ENCODE measurements around the gene ADAMTS12. TPM values are rescaled to one million over a fixed set of nuclear protein-coding genes. Genes with fewer than 3 reads are reported as not detected.
"Not testable (repeated sequence)": the region's sequence is repeated elsewhere in the genome, so short reads cannot be mapped to it uniquely, and the experiment has no call there.

Gene ADAMTS12
- total and polyA plus RNA-seq, 2 experiments from 2014 or later = 9.1 to 17.1 TPM

- H3K27ac Mint-ChIP-seq; ATAC-seq; H3K4me3 Mint-ChIP-seq; H3K27me3 Mint-ChIP-seq (ENCODE audit: insufficient read depth, low read depth, poor library complexity); H3K9me2 ChIP-seq (ENCODE audit: insufficient read depth); H3K4me2 ChIP-seq; DNase-seq (ENCODE audit: low spot score); H3K4me1 Mint-ChIP-seq; H3K4me3 ChIP-seq; H3F3A ChIP-seq (replicated peaks; ENCODE audit: low read depth); H3K79me2 ChIP-seq (replicated peaks; ENCODE audit: insufficient read depth); H3K36me3 ChIP-seq (ENCODE audit: insufficient read depth); H3K27me3 ChIP-seq (ENCODE audit: insufficient read depth); H4K20me1 ChIP-seq (replicated peaks; ENCODE audit: insufficient read depth); H3K4me1 ChIP-seq (ENCODE audit: insufficient read depth); H3K27ac ChIP-seq (ENCODE audit: low read depth); H2AFZ ChIP-seq: not testable (repeated sequence)
- Mint-ChIP-seq H3K9me3 (peaks cover 20% of the 10 kb centered on the region), H3K36me3 (ENCODE audit: low read depth) (peaks cover 12% of the 10 kb centered on the region; the same call in 2 of the 3 replicates)
Measured at GRCh38 chr5:33515366-33515765, 376.4 kb downstream of the ADAMTS12 start.

- Histone ChIP-seq H3K27ac (ENCODE audit: low read depth) (no peak overlapping the region), H3K36me3 (ENCODE audit: insufficient read depth) (no peaks in the 10 kb centered on the region), H3K9me2 (ENCODE audit: insufficient read depth) (peaks cover 3% of the 10 kb centered on the region; the same call in 1 of the 2 replicates), H3F3A (replicated peaks; ENCODE audit: low read depth) (no peaks in the 10 kb centered on the region), H2AFZ (0 out of 2 replicates have a peak overlapping the region, but pooled peaks have one; percentile 28), H3K79me2 (replicated peaks; ENCODE audit: insufficient read depth) (no peaks in the 10 kb centered on the region), H3K27me3 (ENCODE audit: insufficient read depth) (no peaks in the 10 kb centered on the region), H4K20me1 (replicated peaks; ENCODE audit: insufficient read depth) (no peaks in the 10 kb centered on the region), H3K4me2 (no peak overlapping the region), H3K4me3 (no peak overlapping the region), H3K4me1 (ENCODE audit: insufficient read depth) (no peaks in the 10 kb centered on the region)
- ATAC-seq (no peak), DNase-seq (ENCODE audit: low spot score) (no peak)
- no peak overlapping the region for H3K4me3 Mint-ChIP-seq
- no peaks in the 10 kb centered on the region; the same call in 2 of the 3 replicates for H3K4me1 Mint-ChIP-seq
- H3K27me3 Mint-ChIP-seq (ENCODE audit: insufficient read depth, low read depth, poor library complexity) = peaks cover 7% of the 10 kb centered on the region
- TF ChIP-seq JUNB (IDR thresholded peaks at IDR 0.05; ENCODE audit: unreplicated experiment) = no peak
- H3K9me3 Mint-ChIP-seq = peaks cover 10% of the 10 kb centered on the region
- H3K27ac Mint-ChIP-seq = no peak overlapping the region
- peaks cover 9% of the 10 kb centered on the region; the same call in 2 of the 3 replicates for H3K36me3 Mint-ChIP-seq (ENCODE audit: low read depth)
Measured at GRCh38 chr5:33513462-33514185, 378.2 kb downstream of the ADAMTS12 start.

GRCh38 chr5:33509036-33509435 lies 382.8 kb downstream of the ADAMTS12 start:
- H3K36me3 Mint-ChIP-seq (ENCODE audit: low read depth) = peaks cover 4% of the 10 kb centered on the region; the same call in 1 of the 3 replicates
- Histone ChIP-seq H3K4me3 (no peak overlapping the region), H3F3A (replicated peaks; ENCODE audit: low read depth) (no peaks in the 10 kb centered on the region), H3K27me3 (ENCODE audit: insufficient read depth) (no peaks in the 10 kb centered on the region), H3K9me2 (ENCODE audit: insufficient read depth) (no peaks in the 10 kb centered on the region), H3K27ac (ENCODE audit: low read depth) (no peak overlapping the region), H3K79me2 (replicated peaks; ENCODE audit: insufficient read depth) (no peaks in the 10 kb centered on the region), H3K36me3 (ENCODE audit: insufficient read depth) (no peaks in the 10 kb centered on the region), H2AFZ (no peak overlapping the region), H4K20me1 (replicated peaks; ENCODE audit: insufficient read depth) (no peaks in the 10 kb centered on the region), H3K4me1 (ENCODE audit: insufficient read depth) (no peaks in the 10 kb centered on the region), H3K4me2 (no peak overlapping the region)
- no peaks in the 10 kb centered on the region; the same call in 2 of the 3 replicates for H3K4me1 Mint-ChIP-seq
- H3K9me3 Mint-ChIP-seq = peaks cover 5% of the 10 kb centered on the region; the same call in 2 of the 3 replicates
- H3K27me3 Mint-ChIP-seq (ENCODE audit: insufficient read depth, low read depth, poor library complexity) = peaks cover 7% of the 10 kb centered on the region
- no peak for DNase-seq (ENCODE audit: low spot score)
- H3K27ac Mint-ChIP-seq = no peak overlapping the region
- ATAC-seq = no peak
- no peak overlapping the region for H3K4me3 Mint-ChIP-seq
- TF ChIP-seq NANOG (IDR thresholded peaks at IDR 0.05; ENCODE audit: borderline replicate concordance) (no peak), EZH2 (IDR thresholded peaks at IDR 0.05; ENCODE audit: low read depth, unreplicated experiment) (no peak), EZH2phosphoT487 (IDR thresholded peaks at IDR 0.05; ENCODE audit: unreplicated experiment) (no peak), REST (IDR thresholded peaks at IDR 0.05; ENCODE audit: unreplicated experiment) (no peak), ZNF462 (CRISPR knock-in tag; IDR thresholded peaks at IDR 0.05) (no peak), JUNB (IDR thresholded peaks at IDR 0.05; ENCODE audit: unreplicated experiment) (no peak)

Data from GM23338 (cell line).